Activated CD8-positive, alpha-beta T cell treated with anti-CD3 and anti-CD28 coated beads for 36 hours (primary cell): ENCODE data around the gene MAST4. TPM values are rescaled to one million over a fixed set of nuclear protein-coding genes. Genes with fewer than 3 reads are reported as not detected.

Experiments
- ATAC-seq: fragments of 200-7000 bp; cut with Tn5 transposase; one replicate; pipeline ENCODE4 v1.10.0; 2021; ENCODE audit warnings: mild to moderate bottlenecking, moderate library complexity
- CTCF ChIA-PET: fragments of 350-600 bp; sonication (Branson Sonifier 250); formaldehyde crosslinking; loops from one replicate; lab custom pipeline; 2021; ENCODE audit warnings: antibody characterized with exemption; lab: Charles Lee
- POLR2A ChIA-PET: fragments of 350-600 bp; sonication (Branson Sonifier 250); formaldehyde crosslinking; loops from one replicate; lab custom pipeline; 2021; ENCODE audit warnings: antibody characterized with exemption; lab: Charles Lee
- DNase-seq: peaks from one replicate; pipeline ENCODE4 v3.0.0-alpha.2; 2020
- H3K27ac Mint-ChIP-seq: one replicate; pipeline ENCODE4 v1.8.0; 2021; ENCODE audit warnings: mild to moderate bottlenecking, mixed read lengths
- H3K27me3 Mint-ChIP-seq: one replicate; pipeline ENCODE4 v1.8.0; 2021; ENCODE audit warnings: mixed read lengths
- H3K36me3 Mint-ChIP-seq: one replicate; pipeline ENCODE4 v1.8.0; 2021; ENCODE audit warnings: low read depth, mixed read lengths
- H3K4me1 Mint-ChIP-seq: one replicate; pipeline ENCODE4 v1.8.0; 2021; ENCODE audit warnings: low read depth, mixed read lengths
- H3K4me3 Mint-ChIP-seq: one replicate; pipeline ENCODE4 v1.8.0; 2021; ENCODE audit warnings: mild to moderate bottlenecking, moderate library complexity, mixed read lengths
- H3K9me3 Mint-ChIP-seq: one replicate; pipeline ENCODE4 v1.8.0; 2021; ENCODE audit warnings: mixed read lengths
- intact Hi-C: fragments of 100-400 bp; cut with micrococcal nuclease; formaldehyde crosslinking; loops from one replicate; pipeline ENCODE4 v1.10.0; 2022
- total RNA-seq, 2 experiments: library from RNA; stranded (reverse); gene quantifications; one replicate each; pipeline ENCODE4 v1.2.3, GENCODE V29; 2021
- TF ChIP-seq, protein P1 (sequence below): fragments of 200-600 bp; IDR thresholded peaks from one replicate; pipeline ENCODE4 v1.8.0; 2022; ENCODE audit warnings: antibody characterized with exemption, mild to moderate bottlenecking

Gene MAST4
- total RNA-seq, 2 experiments from 2014 or later: 7.6 to 10.0 TPM

DNA sequence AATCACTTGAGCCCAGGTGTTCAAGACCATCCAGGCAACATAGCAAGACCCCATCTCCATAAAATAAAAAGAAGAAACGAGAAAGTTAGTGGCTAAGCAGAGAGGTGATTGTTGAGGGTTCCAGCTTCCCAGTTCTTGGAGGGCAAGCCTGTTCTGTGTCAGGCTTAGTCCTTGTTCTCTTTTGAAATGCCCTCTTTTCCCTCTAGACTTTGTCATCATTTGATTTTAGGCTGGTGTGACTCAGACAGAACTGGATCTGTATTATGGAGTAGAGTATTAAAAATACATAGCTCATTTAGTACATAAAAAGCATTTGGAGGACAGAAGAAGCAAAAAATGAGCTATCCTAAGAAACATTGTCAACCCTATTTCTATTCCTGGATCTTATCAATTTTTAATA lies 441.0 kb downstream of the MAST4 start:
- Mint-ChIP-seq H3K4me3 (no peak overlapping the region), H3K27ac (no peak overlapping the region), H3K9me3 (no peaks in the 10 kb centered on the region), H3K27me3 (no peaks in the 10 kb centered on the region), H3K36me3 (no peaks in the 10 kb centered on the region), H3K4me1 (peaks cover 49% of the 10 kb centered on the region)
- POLR2A ChIA-PET: no interaction called here
- intact Hi-C loops: no loop called here
- no peak for ATAC-seq
- TF ChIP-seq, protein P1, sequence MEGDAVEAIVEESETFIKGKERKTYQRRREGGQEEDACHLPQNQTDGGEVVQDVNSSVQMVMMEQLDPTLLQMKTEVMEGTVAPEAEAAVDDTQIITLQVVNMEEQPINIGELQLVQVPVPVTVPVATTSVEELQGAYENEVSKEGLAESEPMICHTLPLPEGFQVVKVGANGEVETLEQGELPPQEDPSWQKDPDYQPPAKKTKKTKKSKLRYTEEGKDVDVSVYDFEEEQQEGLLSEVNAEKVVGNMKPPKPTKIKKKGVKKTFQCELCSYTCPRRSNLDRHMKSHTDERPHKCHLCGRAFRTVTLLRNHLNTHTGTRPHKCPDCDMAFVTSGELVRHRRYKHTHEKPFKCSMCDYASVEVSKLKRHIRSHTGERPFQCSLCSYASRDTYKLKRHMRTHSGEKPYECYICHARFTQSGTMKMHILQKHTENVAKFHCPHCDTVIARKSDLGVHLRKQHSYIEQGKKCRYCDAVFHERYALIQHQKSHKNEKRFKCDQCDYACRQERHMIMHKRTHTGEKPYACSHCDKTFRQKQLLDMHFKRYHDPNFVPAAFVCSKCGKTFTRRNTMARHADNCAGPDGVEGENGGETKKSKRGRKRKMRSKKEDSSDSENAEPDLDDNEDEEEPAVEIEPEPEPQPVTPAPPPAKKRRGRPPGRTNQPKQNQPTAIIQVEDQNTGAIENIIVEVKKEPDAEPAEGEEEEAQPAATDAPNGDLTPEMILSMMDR: no peak
- CTCF ChIA-PET: interaction anchor here (1.5 kb wide), 1 partner anchor 9 kb away, joined by 6 read pairs; no protein-coding TSS in a partner anchor
- no peak for DNase-seq

DNA sequence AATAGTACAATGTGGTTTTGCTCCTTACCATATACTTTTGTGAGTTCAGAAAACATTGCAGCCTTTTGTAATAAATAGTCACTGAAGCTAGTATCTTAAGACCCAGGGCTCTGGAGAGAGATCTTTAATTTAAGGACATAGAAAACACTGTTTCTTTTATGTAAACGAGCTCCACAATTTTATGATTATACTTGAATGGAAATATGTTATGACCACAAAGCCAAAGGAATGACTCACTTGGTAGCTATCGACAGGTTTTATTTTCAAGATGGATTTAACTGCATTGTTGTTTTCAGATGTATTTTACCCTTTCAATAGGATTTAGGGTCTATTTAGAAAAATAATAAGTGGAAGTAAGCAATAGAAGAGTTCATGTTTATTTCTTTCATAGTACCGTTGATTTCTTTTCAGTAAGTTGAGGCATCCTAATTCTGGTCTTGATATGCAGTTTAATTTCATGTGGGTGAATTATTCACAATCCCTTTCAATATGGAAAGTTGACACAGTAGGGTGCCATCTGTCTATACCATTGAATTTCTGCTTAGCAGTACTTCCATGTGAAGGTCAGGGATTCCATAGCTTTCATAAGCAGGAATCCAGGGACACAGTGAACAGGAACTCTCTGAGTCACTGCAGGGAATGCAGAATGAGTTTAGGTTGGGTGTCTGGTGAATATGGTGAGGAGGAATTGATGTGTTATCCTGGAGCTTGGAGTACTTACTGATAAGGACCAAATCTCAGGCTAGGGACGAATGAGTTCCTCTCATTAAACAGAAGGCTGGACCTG lies 442.8 kb downstream of the MAST4 start:
- Mint-ChIP-seq H3K27ac (no peak overlapping the region), H3K4me1 (peaks cover 35% of the 10 kb centered on the region), H3K36me3 (no peaks in the 10 kb centered on the region), H3K4me3 (no peak overlapping the region), H3K9me3 (no peaks in the 10 kb centered on the region), H3K27me3 (no peaks in the 10 kb centered on the region)
- ATAC-seq (no peak), DNase-seq (no peak)
- TF ChIP-seq, protein P1: no peak
- POLR2A ChIA-PET: no interaction called here
- CTCF ChIA-PET: no interaction called here
- intact Hi-C loops: no loop called here

DNA sequence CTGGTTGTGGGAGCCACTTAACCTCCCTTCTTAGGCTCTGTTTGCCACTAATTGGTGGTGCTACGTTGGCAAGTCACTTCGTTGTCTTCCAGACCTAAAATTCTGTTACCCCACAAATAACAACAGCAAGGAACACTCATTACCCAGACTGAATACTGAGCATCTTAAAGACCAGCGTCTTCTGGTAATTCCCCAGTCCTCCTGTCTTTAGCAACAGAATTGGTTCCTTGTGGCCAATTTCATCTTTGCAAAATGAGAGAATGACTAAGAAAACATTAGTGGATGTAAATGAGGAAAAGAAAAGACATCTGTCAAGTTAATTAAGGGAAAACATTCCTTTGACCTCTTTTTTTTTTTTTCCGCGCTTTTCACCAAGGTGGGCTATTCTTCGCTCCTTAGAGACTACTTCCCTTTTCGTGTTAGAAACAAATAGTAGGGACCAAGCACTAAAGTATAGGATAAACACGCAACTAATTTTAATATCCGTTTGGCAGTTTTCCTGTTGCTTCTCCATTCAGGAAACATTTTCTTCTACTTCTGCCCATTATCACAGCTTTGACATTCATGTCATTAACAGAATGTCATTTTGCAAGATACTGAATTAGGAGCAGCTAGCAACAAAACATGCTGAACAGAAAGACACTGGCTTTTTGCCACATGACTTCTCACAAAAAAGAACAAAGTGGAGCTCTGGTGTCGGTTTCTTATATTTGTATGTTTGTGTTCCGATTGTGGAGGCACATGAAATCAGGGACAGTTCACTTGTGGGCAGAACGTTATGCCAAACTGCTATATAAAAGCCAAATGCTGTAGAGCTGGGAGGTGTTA lies 446.2 kb downstream of the MAST4 start:
- peaks cover 18% of the 10 kb centered on the region for H3K4me1 Mint-ChIP-seq
- POLR2A ChIA-PET: interaction anchor here (1.3 kb wide), 1 partner anchor 30 kb away, joined by 3 read pairs; no protein-coding TSS in a partner anchor
- DNase-seq (no peak), ATAC-seq (no peak)
- TF ChIP-seq, protein P1: no peak
- no peaks in the 10 kb centered on the region for H3K36me3 Mint-ChIP-seq
- H3K9me3 Mint-ChIP-seq: no peaks in the 10 kb centered on the region
- CTCF ChIA-PET: interaction anchor here (1.1 kb wide), 1 partner anchor 41 kb away, joined by 3 read pairs; no protein-coding TSS in a partner anchor
- H3K4me3 Mint-ChIP-seq: no peak overlapping the region
- H3K27ac Mint-ChIP-seq: no peak overlapping the region
- intact Hi-C loops: no loop called here
- H3K27me3 Mint-ChIP-seq: no peaks in the 10 kb centered on the region

DNA sequence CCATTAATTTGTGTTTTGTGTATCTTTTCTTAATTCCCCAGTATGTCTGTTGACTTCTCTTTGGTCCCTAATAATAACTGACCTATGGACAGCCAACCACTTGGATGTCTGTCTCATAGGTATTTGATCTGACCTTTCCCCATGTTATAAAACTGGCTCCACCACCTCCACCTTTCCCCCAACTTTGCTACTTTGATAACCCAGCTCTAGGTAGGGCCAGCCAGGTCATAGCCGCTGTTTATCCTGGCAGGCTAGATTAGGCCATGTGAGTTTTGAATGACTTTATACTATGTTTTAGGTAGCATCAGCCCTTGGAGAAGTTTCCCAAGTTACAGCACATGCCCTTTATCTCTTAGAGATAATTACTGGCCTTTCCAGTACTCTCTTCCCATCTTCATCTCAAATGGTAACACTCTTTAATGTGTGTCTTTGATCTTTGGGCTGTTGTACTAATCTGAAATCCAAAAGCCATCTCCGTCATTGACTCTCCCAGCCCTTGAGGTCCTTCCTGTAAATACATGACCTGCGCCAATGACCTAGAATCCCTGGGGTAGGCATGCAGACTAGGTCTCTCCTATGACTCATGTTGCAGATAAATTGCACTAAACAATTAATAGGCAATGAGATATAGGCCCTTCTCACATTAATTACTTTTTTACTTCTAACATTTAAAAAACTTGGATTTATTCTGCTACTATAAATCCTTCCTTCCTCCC lies 447.8 kb downstream of the MAST4 start:
- no peaks in the 10 kb centered on the region for H3K36me3 Mint-ChIP-seq
- no peaks in the 10 kb centered on the region for H3K9me3 Mint-ChIP-seq
- TF ChIP-seq, protein P1: no peak
- H3K27ac Mint-ChIP-seq: no peak overlapping the region
- DNase-seq (no peak), ATAC-seq (no peak)
- CTCF ChIA-PET: no interaction called here
- peaks cover 11% of the 10 kb centered on the region for H3K4me1 Mint-ChIP-seq
- POLR2A ChIA-PET: interaction anchor here (0.6 kb wide), 1 partner anchor 347 kb away, joined by 3 read pairs; no protein-coding TSS in a partner anchor
- H3K27me3 Mint-ChIP-seq: no peaks in the 10 kb centered on the region
- intact Hi-C loops: no loop called here
- H3K4me3 Mint-ChIP-seq: no peak overlapping the region
